Stimulated activated CD4-positive, alpha-beta T cell treated with anti-CD3 and anti-CD28 coated beads, Interleukin-15, amount 100 ng/mL, for 48 hours (primary cell): Measurements from ENCODE around the gene BSG.
"Not testable (repeated sequence)": the region's sequence is repeated elsewhere in the genome, so short reads cannot be mapped to it uniquely, and the experiment has no call there.

Experiments
- DNase-seq, 2 donors: peaks; one replicate each; pipeline ENCODE4 v3.0.0-alpha.2; 2020; ENCODE audit warnings: low read depth in 2 of 2

Gene BSG

DNA sequence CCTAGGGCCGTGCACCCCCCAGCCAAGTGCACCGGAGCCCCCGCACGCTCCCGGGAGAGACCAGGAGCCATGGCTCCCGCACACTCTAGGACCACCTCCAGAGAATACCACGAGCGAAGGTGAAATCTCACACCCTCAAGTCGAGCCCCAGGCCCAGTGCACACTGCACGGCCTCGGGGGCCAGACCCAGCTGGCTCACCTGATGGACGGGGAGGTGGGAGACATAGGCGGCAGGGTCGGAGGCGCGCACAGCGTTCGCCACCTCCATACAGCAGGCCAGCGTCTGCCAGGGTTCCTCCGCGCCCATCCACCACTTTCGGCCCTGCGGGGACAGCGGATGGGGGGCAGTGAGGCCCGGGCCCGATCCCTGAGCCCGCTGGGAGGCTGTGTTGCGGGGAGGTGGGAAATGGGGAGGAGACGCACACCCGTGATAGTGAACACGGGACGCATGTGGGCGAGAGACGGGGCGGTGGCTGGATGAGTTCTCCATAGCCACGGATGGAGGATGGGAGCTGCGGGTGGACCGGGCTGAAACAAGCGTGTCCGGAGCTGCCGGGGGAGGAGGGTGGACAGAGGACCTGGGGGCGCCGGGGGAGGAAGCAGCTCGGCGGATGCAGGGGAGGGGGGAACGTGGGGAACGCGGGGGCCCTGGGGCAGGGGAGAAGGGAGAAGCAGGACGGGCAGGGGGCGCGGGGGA lies 47.9 kb downstream of the BSG start:
- DNase-seq = no peak

- not testable (repeated sequence) for DNase-seq
Observed at GRCh38 chr19:621191-621590, 48.8 kb downstream of the BSG start.

GRCh38 chr19:621819-622218 lies 49.4 kb downstream of the BSG start:
- no peak for DNase-seq

GRCh38 chr19:622666-623065 lies 50.3 kb downstream of the BSG start:
- DNase-seq = no peak

DNA sequence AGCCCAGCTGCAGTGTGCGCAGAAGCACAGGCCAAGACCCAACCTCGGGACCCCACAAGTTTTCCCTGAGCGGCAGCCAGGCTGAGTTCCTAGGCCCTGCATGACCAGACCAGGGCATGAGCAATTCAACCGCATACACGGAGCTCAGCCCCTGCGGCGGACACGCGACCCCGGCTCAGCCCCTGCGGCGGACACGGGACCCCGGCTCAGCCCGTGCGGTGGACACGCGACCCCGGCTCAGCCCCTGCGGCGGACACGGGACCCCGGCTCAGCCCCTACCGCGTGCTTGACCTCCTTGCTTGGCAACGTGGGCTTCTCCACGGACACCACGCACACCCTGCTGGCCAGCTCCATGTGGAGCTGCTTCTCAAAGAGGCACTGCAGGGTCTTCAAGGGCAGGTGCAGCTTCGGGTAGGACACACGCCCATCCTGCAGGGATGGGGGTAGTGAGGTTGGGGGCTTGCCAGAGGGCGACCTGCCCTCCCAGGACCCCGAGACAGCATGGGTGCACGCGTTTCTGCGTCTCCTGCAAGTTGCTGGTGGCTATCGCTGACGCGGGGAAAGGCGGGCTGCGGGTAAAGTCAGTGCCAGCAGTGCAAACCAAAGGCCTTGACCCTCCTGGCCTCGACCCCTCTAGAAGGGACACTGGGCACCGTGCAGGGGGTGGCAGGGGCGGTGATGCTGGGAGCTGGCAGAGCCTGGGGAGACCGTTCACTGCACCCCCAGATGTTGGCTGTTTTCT lies 51.0 kb downstream of the BSG start:
- DNase-seq = no peak

DNA sequence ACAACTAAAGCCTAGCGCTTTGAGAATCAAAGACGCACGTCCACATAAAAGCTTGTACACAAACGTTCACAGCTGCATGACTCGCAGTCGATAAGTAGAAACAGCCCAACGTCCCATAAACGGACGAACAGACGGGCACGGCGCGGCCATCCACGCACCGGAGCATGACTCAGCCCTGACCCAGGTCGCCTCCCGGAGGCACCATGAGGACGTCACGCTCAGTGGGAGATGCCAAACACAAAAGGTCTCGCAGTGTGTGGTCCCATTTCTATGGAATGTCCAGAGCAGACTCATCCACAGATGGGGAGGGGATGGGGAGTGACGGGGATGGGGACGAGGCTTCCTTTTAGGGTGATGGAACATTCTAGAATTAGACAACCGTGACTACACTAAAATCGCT lies 51.6 kb downstream of the BSG start:
- DNase-seq = no peak

DNA sequence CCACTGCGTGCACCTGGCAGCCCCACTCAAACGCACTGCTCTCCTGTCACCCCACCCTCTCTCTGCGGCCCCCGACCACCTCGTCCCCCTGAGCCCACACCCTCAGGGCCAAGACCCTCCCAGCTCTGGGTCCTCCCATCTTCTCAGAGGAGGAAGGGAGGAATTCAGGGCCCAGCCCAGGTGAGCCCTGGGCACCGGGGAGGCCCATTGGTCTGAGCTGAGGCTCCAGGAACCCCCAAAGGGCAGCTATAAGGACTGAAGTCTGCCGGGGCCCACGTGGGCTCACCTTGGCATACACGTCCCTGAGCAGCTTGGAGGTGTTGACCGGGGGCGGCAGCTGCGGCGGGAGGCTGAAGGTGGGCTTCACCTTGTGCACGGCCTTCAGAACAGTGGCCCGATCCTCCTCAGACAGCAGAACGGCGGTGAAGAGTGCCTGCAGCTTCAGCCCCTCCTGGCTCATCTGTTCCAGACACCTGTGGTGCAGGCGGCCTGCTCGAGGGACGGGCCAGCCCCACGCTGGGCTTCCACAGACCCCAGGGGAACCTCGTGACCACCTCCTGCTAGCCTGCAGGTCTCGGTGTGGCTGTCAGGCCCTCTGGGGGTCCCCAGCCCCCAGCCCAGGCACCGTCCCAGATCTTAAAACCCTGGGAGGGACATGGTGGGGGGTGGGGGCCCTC lies 52.2 kb downstream of the BSG start:
- DNase-seq = no peak

DNA sequence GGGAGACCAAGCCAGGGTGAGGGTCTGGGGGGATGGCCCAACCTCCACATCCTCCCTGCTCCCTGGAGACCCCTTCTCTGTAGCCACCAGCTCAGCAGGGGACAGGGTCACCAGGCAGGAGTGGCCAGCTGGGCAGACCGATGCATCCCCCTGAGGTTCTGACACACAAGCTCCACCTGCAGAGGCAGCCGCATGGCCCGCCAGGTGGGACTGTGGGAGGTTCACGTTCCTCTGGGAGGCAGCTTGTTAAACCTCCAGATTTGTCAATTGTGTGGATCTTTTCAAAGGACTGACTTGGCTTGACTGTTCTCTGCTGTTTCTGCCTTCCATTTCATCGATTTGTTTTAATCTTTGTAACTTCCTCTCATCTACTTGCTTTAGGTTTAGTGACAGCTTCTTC lies 52.9 kb downstream of the BSG start:
- DNase-seq = no peak

- not testable (repeated sequence) for DNase-seq
Observed at GRCh38 chr19:626566-626965, 54.2 kb downstream of the BSG start.

- DNase-seq = no peak
Observed at GRCh38 chr19:628168-628567, 55.8 kb downstream of the BSG start.

GRCh38 chr19:629515-629914 lies 57.1 kb downstream of the BSG start:
- not testable (repeated sequence) for DNase-seq

- no peak for DNase-seq
Observed at GRCh38 chr19:629961-630714, 57.7 kb downstream of the BSG start.

DNA sequence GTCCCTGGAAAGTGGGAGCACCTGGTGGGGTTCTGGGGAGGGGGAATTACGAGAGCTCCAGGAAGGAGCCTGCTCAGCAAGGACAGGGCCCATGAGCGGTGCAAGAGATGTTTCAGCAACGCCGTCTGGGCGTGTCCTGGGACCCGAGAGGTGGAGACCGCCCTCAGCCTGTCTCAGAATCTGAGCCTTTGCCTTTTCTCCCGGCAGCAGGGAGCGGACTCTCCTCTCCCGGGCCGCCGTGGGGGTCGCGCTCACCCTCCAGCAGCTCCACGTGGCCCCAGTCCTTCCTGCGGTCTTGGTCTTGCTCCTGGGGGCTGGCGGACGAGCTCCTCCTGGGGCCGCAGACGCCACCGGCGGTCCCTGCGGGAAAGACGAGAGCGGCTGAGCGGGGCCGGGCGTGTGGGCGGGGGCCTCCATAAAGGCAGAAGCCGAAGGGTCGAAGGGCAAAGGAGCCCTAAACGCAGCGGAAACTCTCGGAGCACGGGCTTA lies 60.2 kb downstream of the BSG start:
- DNase-seq = peak; percentile 39 to 40
